HG03045 (cell line): ENCODE data around the gene GRIN2A.

ENCODE experiments used
- ATAC-seq: cut with Tn5 transposase; IDR thresholded peaks from one replicate; pipeline ENCODE4 v1.9.1; 2021; ENCODE audit warnings: mild to moderate bottlenecking, moderate library complexity; ENCODE audit not compliant: unreplicated experiment

Gene GRIN2A

DNA sequence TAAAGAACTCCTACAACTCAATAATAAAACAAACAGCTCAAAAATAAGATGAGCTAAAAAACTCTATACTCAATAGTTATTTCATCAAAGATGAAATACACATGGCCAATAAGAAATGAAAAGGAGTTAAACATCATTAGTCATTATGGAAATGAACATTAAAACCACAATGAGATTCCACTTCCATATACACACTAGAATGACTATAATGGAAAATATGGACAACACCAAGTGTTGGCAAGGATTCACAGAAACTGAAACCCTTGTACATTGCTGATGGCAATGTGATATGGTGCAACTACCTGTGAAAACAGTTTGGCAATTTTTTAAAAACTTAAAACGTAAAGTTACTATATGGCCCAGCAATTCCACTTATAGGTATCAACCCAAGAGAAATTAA, 91.4 kb downstream of the GRIN2A start:
- no peak for ATAC-seq

DNA sequence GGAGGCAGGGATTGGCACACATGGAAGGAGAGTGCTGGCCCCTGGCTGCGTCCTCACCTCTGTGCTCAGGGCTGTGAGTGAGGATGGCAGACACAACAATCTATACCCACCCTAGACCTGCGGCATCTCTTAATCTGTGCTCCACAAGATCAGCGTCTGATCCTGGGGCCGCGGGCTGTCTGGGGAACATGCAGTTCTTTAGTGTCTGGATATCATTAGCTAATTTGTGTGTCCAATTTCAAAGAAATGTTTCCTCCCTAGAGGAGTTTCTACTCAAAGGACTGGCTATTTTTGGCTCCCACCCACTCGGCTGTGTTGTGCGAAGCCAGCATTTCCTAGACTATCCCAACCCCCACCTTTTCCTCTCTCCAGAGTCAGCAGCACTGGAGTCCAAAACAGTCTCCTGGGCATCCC, 93.8 kb downstream of the GRIN2A start:
- no peak for ATAC-seq

DNA sequence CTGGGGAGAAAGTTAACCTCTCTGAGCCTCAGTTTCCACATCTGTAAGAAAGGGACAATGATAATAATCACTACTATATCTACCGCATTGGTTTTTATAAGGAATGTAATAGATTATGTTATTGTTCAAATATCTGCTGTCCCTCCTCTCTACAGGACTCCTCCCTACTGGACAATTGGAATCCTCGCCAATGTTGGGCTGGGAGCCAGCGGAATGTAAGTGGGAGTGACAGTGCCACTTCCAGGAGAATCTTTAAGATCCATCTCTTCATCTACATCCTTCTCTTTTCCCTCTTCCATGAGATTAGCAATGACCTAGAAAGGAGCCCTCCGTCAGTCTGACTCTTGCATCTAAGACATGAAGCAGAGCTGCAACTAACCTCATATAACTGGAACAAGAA, 95.1 kb downstream of the GRIN2A start:
- no peak for ATAC-seq

DNA sequence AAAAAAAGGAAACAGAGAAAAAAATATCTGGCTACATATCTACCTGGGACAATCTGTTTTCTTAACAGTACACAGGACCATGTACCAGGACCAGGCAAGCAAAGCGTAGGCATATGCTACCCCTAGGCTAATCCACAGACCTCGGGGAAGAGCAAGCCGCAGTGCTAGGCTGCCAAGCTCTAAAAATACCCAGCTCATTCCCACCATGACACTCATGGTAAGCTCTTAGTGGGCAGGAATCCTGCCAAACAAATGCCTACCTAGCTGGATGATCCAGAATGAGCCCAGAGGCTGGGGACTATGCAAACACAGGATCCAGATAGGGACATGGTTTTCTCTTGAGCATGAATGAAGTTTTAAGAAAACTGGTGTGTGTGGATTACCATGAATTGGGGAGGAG, 95.6 kb downstream of the GRIN2A start:
- ATAC-seq = no peak

DNA sequence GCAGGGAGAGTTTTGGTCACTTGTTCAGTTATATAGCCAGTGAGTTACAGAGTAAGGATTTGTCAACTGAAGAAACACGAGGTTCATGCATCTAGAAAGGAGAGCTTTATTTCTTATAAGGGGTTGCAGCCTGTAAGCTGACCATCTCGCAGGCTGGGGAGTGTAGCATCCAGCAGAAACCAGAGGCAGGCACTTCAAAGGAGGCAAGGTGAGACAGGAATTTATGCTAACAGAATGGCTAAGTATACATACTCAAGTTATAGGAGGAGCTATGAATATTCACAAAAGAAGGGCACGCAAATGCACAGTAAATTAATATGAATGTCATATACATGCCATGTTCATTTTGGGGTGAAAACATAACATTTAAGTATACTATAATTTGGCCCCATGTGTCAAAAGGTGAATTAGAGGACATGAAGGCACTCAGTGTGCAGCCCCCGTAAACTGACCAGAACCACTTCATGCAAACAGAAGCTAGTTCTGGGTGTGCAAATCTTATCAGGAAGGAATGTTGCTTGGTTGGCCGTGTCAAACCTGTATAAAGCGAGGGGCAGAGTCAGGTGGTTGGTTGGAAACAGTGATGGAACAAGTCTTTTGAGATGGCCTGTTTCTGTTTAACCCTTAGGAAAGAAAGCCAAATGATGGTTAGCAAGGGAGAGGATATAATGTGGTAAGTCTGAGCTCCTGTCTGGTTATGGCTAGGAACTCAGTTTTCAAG, 97.0 kb downstream of the GRIN2A start:
- ATAC-seq = no peak

DNA sequence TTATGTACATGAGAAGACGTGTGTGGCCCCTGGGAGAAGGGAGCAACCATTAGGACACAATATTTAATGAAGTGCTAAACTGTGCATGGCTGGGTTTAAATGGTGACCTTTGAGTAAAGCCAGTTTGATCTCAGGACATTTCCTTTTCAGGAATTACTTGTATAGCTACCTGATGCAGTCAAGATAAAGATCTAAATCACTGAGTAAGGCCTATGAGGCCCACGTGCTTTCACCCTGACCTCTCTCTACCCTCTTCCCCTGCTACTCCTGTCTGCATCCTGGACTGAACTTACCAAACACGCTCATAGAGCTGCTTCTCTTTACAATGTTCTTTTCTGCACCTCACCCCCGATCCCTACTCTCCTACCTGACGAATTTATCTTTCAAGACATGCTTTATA, 98.9 kb downstream of the GRIN2A start:
- ATAC-seq = no peak

DNA sequence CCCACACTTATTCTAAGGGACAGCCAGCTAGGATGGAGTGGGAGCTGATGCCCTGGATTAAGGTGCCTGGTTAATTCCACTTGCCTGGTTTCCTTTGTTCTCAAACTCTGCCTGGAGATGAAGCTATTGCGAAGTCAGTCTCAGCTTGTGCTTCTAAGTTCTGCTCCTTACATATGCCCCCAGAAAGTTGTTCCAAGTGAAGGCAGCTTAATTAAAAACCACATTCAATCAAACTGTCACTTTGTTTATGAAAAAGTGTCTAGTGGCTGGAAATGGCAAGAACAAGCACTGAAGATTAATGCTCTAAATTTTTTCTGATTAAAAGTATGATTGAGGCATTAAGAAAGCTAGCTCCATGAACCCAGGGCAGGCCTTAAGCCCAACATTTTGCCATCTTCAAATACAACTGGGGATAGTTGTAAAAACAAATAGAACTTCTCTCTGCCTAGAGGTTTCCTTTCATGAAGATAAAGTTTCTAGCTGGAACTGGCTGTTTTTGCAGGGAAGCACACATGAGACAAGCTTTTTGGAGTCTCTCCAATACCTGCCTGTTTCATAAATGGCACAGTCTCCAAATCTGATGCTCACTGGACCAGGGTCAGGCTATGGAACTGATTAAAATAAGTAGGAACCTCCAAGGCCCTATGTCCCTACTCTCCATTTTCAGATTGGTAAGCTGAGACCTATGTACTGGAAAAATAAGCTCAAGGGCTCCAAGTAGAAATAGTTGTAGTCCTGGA, 100.9 kb downstream of the GRIN2A start:
- no peak for ATAC-seq

DNA sequence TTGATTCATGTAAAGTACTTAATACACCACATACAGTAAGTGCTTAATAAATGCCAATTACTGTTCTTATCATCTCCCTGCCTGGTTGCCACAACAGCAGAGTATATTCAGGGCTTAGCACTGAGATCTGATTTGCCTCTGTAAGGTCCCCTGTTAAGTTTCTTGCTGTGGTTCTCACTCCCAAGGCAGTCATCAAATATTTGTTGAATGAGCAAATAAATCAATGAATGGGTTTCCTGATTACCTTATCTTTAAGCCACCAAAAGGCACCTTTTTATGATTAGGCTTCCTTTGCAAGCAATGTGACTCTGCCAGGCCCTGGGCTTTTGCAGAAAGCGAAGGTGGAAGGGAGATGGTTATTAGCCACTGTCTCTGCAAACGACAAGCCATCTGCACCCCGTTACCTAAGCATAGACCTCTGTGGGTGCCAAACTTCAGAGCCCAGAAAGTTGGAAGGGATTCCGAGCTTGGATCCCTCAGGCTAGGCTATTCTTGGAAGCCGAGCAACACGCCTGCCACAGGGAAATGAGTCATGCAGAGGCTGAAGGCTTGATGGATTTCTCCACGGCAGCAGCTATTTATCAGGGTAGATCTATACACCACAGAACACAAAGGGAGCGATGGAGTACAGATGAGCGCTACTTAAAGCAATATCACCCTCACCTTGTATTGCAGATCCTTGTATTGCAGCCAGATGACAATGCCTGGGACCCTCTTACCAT, 102.0 kb downstream of the GRIN2A start:
- ATAC-seq = no peak

DNA sequence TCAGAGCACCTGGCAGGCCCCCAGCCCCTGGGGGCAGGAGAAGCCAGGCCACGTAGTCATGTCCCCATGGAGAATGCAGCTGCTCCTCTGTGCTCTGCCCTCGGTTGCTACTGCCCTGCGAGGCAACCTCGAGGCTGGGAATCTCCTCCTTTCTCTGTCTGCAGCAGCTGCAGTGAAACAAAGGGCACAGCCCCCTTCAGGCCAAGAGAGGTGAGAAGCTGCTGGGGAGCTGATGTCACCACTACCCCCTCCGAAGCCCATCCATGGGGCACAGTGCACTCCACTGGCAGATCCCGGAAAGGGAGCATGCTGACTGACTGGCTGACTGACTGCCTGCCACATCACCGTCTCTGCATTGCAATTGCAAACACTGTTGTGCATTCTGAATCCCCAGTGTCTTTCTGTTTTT, 103.7 kb downstream of the GRIN2A start:
- no peak for ATAC-seq

DNA sequence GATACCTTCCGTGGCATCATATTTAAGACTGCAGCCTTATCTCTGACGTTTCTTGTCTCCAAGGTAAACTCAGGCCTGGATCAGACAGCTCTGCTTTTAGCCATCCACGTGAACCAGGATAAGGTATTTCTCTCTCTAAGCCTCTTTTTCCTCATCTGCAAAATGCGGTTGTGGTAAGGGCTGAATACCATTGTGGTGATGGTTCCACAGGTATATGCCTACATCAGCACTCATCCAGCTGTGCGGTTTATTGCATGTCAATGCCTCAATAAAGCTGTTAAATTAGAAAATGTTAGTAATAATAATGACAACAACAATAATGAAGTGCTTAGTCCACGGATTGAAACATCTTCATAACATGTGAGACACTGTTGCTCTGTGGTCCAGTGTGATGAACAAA, 104.4 kb downstream of the GRIN2A start:
- no peak for ATAC-seq

DNA sequence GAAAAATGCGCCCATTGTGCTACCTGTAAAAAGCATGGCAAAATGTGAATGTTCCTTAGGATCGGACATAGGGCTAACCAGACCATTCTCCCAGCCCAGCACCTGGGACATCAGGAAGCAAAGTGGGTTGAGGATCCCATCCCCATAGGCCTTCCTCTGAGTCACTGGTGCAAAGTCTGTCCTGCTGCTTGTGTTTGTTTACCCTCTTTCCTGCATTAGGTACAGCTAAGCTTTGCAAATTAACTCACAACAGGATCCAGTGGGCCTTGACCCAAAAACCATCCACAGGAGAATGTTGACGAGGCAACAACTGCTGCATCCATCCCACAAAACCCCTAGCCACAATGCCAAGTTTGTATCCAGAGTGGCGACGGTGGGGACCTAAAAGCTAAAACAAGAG, 106.2 kb downstream of the GRIN2A start:
- ATAC-seq = no peak

DNA sequence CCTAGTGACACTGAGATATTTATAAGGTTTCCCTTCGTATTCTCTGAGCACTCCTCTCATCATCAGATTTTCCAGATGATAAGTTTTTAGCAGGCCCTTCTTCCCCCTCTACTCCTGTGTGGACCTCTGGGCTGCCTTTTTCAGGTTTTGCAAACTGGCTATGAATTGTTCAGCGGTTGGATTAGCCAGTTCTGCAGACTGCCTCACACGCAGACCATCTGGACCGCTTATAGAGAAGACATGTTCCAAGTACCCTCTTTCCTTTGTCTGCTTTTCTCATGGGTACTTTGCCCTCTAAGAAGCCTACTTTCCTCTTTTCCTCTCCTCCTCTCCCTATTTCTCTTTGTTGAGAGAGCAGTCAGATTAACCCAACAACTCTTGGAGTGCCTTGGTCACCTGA, 111.6 kb downstream of the GRIN2A start:
- ATAC-seq = no peak

DNA sequence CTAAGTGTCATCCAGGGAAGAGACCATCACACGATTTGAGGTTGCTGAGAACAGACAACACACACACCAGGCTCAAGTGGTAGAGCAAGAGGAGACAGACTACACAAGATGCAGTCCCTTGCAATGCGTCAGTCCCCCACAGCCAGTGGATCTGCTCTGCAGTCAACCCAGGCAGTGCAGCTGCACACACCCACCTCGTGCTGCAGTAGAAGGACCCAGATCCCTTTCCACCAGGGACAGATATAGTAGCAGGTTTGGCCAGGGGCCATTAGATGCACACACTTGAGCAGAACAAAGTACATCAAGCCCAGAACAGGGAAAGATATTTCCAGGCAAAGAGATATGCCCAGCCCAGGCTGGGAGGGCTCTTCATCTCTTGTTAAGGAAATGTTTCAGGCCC, 112.9 kb downstream of the GRIN2A start:
- no peak for ATAC-seq

DNA sequence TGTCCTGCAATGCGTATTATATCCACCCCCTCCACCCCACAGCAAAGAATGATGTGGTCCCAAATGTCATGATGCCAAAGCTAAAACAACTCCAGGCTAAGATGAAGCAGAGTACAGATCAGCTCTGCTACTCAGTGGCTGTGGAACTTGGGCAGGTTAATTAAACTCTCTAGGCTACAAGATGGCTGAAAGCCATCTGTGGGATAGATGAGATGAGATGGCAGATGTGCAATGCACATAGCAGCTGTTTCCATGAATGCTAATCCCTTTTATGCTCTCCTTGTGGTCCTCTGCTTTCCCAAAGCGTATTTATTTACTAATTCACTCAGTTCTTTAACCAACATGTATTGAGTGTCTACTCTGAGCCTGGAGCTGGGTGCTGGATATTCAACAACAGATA, 114.4 kb downstream of the GRIN2A start:
- no peak for ATAC-seq

DNA sequence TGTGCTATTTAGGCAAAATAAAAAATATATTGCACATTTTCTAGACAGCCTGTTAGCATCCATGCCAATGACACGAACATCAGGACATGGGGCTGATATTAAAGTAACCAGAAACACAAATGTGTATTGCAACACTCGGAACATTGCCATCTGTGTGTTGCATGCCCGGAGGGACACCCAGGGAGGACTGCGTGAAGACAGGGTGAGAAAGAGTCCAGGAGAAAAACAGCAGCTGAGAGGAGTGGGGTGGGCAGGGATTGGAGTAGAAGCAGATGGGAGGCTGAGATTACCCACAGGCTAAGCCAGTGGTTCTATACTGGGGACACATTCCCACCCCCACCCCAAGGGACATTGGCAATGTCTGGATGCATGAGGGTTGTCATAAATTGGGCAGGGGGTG, 114.8 kb downstream of the GRIN2A start:
- no peak for ATAC-seq

DNA sequence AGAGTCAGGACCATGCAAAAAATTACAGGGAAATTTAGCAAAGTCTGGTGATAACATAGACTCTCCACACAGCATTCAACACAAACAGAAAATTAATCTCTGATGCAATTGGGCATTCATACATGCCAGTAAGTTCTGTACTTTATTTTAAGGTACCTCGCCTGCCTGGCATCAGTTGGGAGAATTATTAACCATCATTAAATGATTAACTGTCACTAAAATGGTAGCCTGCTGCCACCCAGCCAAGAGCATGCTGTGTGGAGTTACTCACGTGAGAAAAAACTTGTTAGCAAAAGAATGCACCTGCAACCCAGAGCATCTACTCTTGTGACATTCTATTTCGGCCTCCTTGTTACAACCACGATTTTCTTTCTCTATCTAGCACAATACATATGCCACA, 117.2 kb downstream of the GRIN2A start:
- no peak for ATAC-seq

DNA sequence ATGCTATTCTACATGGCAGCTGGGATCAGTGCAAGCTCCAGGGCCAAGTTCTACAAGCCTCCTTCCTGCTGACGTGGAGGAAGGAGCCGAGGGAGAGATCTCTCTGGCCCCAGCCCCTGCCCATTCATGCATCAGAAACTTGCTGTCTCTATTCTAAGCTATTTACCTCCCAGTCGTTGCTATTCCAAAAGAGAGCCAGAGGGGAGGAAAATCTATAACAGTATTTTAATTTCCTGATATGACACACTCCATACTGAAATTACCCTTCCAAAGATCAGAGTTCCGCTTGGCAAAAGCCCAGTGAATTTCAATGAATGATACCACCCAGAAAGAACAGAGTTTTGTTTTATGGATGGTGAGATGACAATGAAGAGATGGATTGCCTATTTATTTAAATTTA, 133.4 kb downstream of the GRIN2A start:
- ATAC-seq = no peak

DNA sequence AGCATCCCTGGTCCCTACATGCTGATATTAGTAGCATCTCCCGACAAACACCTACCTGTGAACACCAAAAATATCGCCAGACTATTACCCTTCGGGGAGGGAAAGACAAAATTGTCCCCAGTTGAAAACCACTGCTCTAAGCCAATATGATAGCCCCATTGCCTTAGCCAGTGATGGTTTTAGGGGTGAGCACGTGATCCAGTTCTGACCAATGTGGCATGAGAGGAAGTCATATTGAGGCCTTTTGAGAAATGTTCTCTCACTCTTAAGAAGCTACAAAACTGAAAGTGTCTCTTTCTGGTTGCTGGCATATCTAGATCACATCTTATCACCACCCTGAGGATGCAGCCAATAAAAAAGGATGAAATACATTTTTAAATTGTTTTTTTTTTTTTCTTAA, 136.3 kb downstream of the GRIN2A start:
- no peak for ATAC-seq

DNA sequence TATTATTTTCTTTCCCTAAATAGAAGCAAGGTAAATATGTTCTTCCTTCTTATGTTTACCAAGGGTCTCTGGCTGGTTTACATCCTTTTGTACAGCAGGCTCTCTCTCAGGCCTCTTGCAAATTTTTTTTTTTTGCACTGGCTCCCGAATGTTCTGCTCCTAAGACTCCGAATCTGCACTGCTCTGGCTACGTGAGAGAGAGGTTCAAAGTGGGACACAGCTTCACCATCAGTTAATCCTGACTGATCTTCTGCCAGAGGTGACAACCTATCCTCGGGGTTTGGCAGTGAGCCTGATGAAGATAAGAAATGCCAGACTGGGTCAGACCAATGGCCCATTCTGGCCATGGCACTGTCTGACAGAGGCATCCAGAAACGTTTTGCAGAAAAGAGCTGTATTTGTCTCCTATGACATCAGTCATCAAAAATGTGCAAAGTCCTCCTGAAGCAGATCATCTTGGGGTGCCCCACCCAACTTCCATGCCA, 136.9 kb downstream of the GRIN2A start:
- ATAC-seq = no peak

DNA sequence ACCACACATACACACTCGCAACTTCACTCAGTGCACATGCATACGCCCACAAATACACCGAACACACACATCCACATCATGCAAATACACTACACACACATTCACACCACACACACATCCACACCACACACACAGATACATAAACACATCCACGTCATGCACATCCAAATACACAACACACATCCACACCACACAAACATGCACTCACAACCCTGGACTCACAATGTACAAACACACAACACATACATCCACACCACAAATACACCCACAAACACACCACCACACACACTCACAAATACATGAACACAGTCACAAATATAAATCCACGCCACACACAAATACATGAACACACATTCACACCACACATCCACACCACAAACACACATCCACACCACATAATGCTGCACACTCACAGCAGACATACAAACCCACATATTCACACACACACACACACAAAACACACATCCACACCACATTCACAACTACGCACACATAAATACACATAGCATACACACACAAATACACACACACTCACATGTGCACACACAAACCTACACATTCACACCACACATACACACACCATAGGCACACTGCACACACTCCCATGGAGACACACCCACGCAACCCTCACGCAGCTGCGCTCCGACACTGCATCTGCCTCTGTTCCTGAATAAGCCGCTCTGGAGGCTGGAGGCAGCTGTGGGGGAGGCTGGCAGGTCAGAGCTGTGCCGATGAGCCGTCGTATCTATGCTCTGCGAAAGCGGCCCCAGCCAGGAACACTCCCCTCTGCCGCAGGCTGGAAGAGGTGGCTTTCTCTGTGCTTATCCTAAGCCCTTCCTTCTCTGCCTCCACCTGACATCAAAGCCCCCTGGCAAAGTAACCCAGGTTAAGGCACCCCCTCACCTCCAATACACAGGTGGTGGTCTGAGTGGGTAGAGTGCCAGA, 141.8 kb downstream of the GRIN2A start:
- no peak for ATAC-seq
